Fibroblast of the aortic adventitia (primary cell): ENCODE data around the gene ELMO1. TPM values are rescaled to one million over a fixed set of nuclear protein-coding genes. Genes with fewer than 3 reads are reported as not detected.

Experiments used
- DNase-seq: peaks from one replicate; pipeline ENCODE4 v3.0.0-alpha.2; 2010; ENCODE audit warnings: low read depth
- H3K4me3 ChIP-seq: 2 replicates; pipeline ENCODE4 v1.5.1; 2011; ENCODE audit warnings: low read depth, mild to moderate bottlenecking, control low read depth, low read length, moderate library complexity
- CTCF ChIP-seq: IDR thresholded peaks from 2 replicates; pipeline ENCODE4 v1.5.1; 2011; ENCODE audit warnings: mild to moderate bottlenecking, low read length, control low read depth, inconsistent platforms; ENCODE audit not compliant: insufficient read depth
- total RNA-seq: library from RNA; depleted of rRNA; stranded (reverse); fragments of >200 nt; gene quantifications from 2 replicates; pipeline ENCODE4 v1.2.3, GENCODE V29; 2012; ENCODE audit warnings: low replicate concordance

The ELMO1 gene
- total RNA-seq, 1 donor: 1.3 TPM

- no peak for TF ChIP-seq CTCF
- H3K4me3 ChIP-seq: no peak overlapping the region
- no peak for DNase-seq
Measured at GRCh38 chr7:36896956-36897590, 551.6 kb downstream of the ELMO1 start.

- TF ChIP-seq CTCF: no peak
- H3K4me3 ChIP-seq: no peak overlapping the region
- no peak for DNase-seq
Measured at GRCh38 chr7:36896418-36896817, 552.2 kb downstream of the ELMO1 start.

GRCh38 chr7:36895192-36895591, 553.5 kb downstream of the ELMO1 start:
- no peak overlapping the region for H3K4me3 ChIP-seq
- TF ChIP-seq CTCF: no peak
- no peak for DNase-seq

- H3K4me3 ChIP-seq: no peak overlapping the region
- no peak for DNase-seq
- TF ChIP-seq CTCF: no peak
Measured at GRCh38 chr7:36894190-36894589, 554.5 kb downstream of the ELMO1 start.

- TF ChIP-seq CTCF: no peak
- DNase-seq: no peak
- no peak overlapping the region for H3K4me3 ChIP-seq
Measured at GRCh38 chr7:36889182-36889581, 559.5 kb downstream of the ELMO1 start.

- TF ChIP-seq CTCF: no peak
- no peak overlapping the region for H3K4me3 ChIP-seq
- no peak for DNase-seq
Measured at GRCh38 chr7:36887969-36888368, 560.7 kb downstream of the ELMO1 start.

GRCh38 chr7:36887233-36887632, 561.4 kb downstream of the ELMO1 start:
- H3K4me3 ChIP-seq: no peak overlapping the region
- DNase-seq: no peak
- TF ChIP-seq CTCF: no peak
